Keratinocyte (primary cell): ENCODE measurements around the gene FAM107B. TPM values are rescaled to one million over a fixed set of nuclear protein-coding genes. Genes with fewer than 3 reads are reported as not detected.
A peak's percentile ranks its signal among the peaks of the same experiment; 100 is the strongest.

Experiments used
- DNase-seq: peaks from one replicate; pipeline ENCODE4 v3.0.0-alpha.2; 2011; ENCODE audit warnings: low read depth, missing footprints, low spot score
- FAIRE-seq: peaks from 2 replicates; lab custom pipeline; 2011; peaks lifted over from hg19 to GRCh38; lab: Jason Lieb, UNC
- H2AFZ ChIP-seq: 2 replicates; pipeline ENCODE4 v1.6.0; 2012; ENCODE audit warnings: low read length, control low read depth, inconsistent platforms; ENCODE audit not compliant: control insufficient read depth
- H3K27ac ChIP-seq: 2 replicates; pipeline ENCODE4 v1.5.1; 2011; ENCODE audit warnings: low read length; ENCODE audit not compliant: control insufficient read depth, insufficient read depth
- H3K27me3 ChIP-seq: 3 replicates; pipeline ENCODE4 v1.6.0; 2011; ENCODE audit warnings: low read length; ENCODE audit not compliant: control insufficient read depth, insufficient read depth; ENCODE audit errors: extremely low read depth
- H3K36me3 ChIP-seq, 2 experiments: 2 replicates in 1 of 2; 3 replicates in 1 of 2; pipeline ENCODE4 v1.5.1; 2011; ENCODE audit warnings: low read length in 2 of 2, mild to moderate bottlenecking in 1 of 2; ENCODE audit not compliant: control insufficient read depth in 2 of 2, insufficient read depth in 2 of 2; ENCODE audit errors: extremely low read depth in 1 of 2
- H3K4me1 ChIP-seq: 3 replicates; pipeline ENCODE4 v1.5.1; 2011; ENCODE audit warnings: low read length; ENCODE audit not compliant: control insufficient read depth, insufficient read depth; ENCODE audit errors: extremely low read depth
- H3K4me2 ChIP-seq: 3 replicates; pipeline ENCODE4 v1.6.0; 2011; ENCODE audit warnings: low read depth, low read length; ENCODE audit not compliant: control insufficient read depth, insufficient read depth; ENCODE audit errors: extremely low read depth
- H3K4me3 ChIP-seq, 3 experiments: fragments of 200-600 bp in 1 of 3; sonication (generic) in 1 of 3; 2 replicates in 2 of 3; 3 replicates in 1 of 3; pipeline ENCODE4 v1.5.1; 2011 to 2016; ENCODE audit warnings: low read length in 3 of 3, mild to moderate bottlenecking in 3 of 3, control low read depth in 2 of 3, inconsistent platforms in 1 of 3, low read depth in 1 of 3, mixed read lengths in 1 of 3, mixed run types in 1 of 3, moderate library complexity in 1 of 3; ENCODE audit not compliant: control insufficient read depth in 2 of 3, insufficient read depth in 2 of 3; ENCODE audit errors: extremely low read depth in 1 of 3
- H3K79me2 ChIP-seq: 2 replicates; pipeline ENCODE4 v1.6.0; 2012; ENCODE audit warnings: low read length; ENCODE audit not compliant: control insufficient read depth, insufficient read depth
- H3K9ac ChIP-seq: 3 replicates; pipeline ENCODE4 v1.6.0; 2011; ENCODE audit warnings: low read length; ENCODE audit not compliant: control insufficient read depth, insufficient read depth; ENCODE audit errors: extremely low read depth
- H3K9me1 ChIP-seq: 3 replicates; pipeline ENCODE4 v1.6.0; 2011; ENCODE audit warnings: low read length; ENCODE audit not compliant: control insufficient read depth, insufficient read depth; ENCODE audit errors: extremely low read depth
- H3K9me3 ChIP-seq: 2 replicates; pipeline ENCODE4 v1.5.1; 2012; ENCODE audit warnings: low read depth, low read length; ENCODE audit not compliant: control insufficient read depth
- H4K20me1 ChIP-seq: 3 replicates; pipeline ENCODE4 v1.6.0; 2011; ENCODE audit warnings: low read length; ENCODE audit not compliant: control insufficient read depth, insufficient read depth; ENCODE audit errors: extremely low read depth
- CTCF ChIP-seq, 3 experiments: IDR thresholded peaks in 1 of 3; conservative IDR thresholded peaks in 1 of 3; optimal IDR thresholded peaks in 1 of 3; 2 replicates in 2 of 3; 3 replicates in 1 of 3; pipeline versions ENCODE3 to v1.5.1; 2011; ENCODE audit warnings: low read length in 3 of 3, mild to moderate bottlenecking in 3 of 3, moderate library complexity in 2 of 3, control low read depth in 1 of 3, inconsistent platforms in 1 of 3; ENCODE audit not compliant: insufficient read depth in 2 of 3; ENCODE audit errors: extremely low read depth in 1 of 3
- EZH2 ChIP-seq: IDR thresholded peaks from one replicate; pipeline ENCODE4 v1.6.1; 2012; ENCODE audit warnings: inconsistent platforms, mild to moderate bottlenecking, low read length, moderate library complexity
- dilution Hi-C: fragments of 300-500 bp; cut with MboI; formaldehyde crosslinking; loops from one replicate; pipeline ENCODE4 v1.7.0; 2020; ENCODE audit warnings: low sequenced_read_pairs; ENCODE audit not compliant: extremely low pct_ligation_motif_present
- polyA plus RNA-seq, 5 experiments: library from polyadenylated mRNA; depleted of rRNA in 3 of 5; stranded (reverse) in 3 of 5; stranded (forward) in 1 of 5; unstranded in 1 of 5; fragments of >200 nt; gene quantifications; 1 replicate in 1 of 5; 2 replicates in 3 of 5; 3 replicates in 1 of 5; pipeline versions ENCODE4 v1.2.1 to v1.2.3, GENCODE V29; 2011 to 2012; ENCODE audit warnings: missing spikeins in 2 of 5, low read depth in 1 of 5, low replicate concordance in 1 of 5

Gene FAM107B
- polyA plus RNA-seq, 1 donor (not counting 4 experiments of a cell fraction or from before 2014, with no cell fraction given) = 8.7 TPM

DNA sequence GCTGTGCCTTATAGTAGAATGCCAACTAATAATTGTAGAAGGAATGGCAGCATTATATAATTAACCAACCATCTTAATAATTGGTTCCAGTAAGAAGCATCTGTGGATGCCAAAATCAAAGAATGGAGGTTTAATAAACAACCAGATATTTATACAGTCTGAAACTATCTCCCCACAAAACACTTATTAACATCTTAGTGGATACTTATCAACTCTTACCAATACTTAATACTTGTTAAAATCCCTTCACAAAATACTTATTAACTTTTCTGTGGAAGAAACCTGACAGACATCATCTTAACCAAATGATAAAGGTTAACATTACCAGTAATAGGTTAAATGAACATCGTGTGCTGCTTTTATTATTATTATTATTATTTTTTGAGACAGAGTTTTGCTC is 29.1 kb upstream of the FAM107B start:
- DNase-seq = no peak
- Histone ChIP-seq H3K4me3 (no peak overlapping the region), H3K36me3 (no peaks in the 10 kb centered on the region), H3K9me3 (no peaks in the 10 kb centered on the region), H3K79me2 (no peaks in the 10 kb centered on the region), H3K27ac (no peak overlapping the region), H4K20me1 (no peaks in the 10 kb centered on the region), H3K27me3 (no peaks in the 10 kb centered on the region), H3K4me1 (peaks cover 3% of the 10 kb centered on the region), H3K4me2 (no peak overlapping the region), H3K9me1 (no peaks in the 10 kb centered on the region), H2AFZ (no peak overlapping the region), H3K9ac (no peak overlapping the region)
- dilution Hi-C loops = no loop called here
- no peak for TF ChIP-seq CTCF (optimal IDR thresholded peaks at IDR 0.05 in 1 of 3, IDR thresholded peaks at IDR 0.05 in 1 of 3, conservative IDR thresholded peaks at IDR 0.05 in 1 of 3; ENCODE audit: extremely low read depth in 1 of 3, insufficient read depth in 2 of 3, low read length in 3 of 3)
- no peak for TF ChIP-seq EZH2
- no peak for FAIRE-seq

GRCh38 chr10:14801723-14802122 is 27.0 kb upstream of the FAM107B start:
- Histone ChIP-seq H2AFZ (no peak overlapping the region), H3K4me1 (no peaks in the 10 kb centered on the region), H3K9ac (no peak overlapping the region), H3K27me3 (no peaks in the 10 kb centered on the region), H3K9me3 (no peaks in the 10 kb centered on the region), H3K4me2 (no peak overlapping the region), H3K79me2 (no peaks in the 10 kb centered on the region), H4K20me1 (no peaks in the 10 kb centered on the region), H3K4me3 (no peak overlapping the region), H3K9me1 (no peaks in the 10 kb centered on the region), H3K36me3 (no peaks in the 10 kb centered on the region), H3K27ac (no peak overlapping the region)
- peak in 2 of 3 experiments; percentile 20 to 58 for TF ChIP-seq CTCF (optimal IDR thresholded peaks at IDR 0.05 in 1 of 3, IDR thresholded peaks at IDR 0.05 in 1 of 3, conservative IDR thresholded peaks at IDR 0.05 in 1 of 3; ENCODE audit: extremely low read depth in 1 of 3, insufficient read depth in 2 of 3, low read length in 3 of 3)
- TF ChIP-seq EZH2 = no peak
- no peak for DNase-seq
- dilution Hi-C loops = no loop called here
- no peak for FAIRE-seq
